ENCODE results near the gene NHP2.

NHP2 gene

GRCh38 chr5:178174456-178174855 lies 20.8 kb upstream of the NHP2 start:
- DNase-seq (ENCODE audit: low spot score): no peak

- DNase-seq (ENCODE audit: low spot score): no peak
These were observed 16.8 kb upstream of the NHP2 start for GRCh38 chr5:178170455-178170854.

DNA sequence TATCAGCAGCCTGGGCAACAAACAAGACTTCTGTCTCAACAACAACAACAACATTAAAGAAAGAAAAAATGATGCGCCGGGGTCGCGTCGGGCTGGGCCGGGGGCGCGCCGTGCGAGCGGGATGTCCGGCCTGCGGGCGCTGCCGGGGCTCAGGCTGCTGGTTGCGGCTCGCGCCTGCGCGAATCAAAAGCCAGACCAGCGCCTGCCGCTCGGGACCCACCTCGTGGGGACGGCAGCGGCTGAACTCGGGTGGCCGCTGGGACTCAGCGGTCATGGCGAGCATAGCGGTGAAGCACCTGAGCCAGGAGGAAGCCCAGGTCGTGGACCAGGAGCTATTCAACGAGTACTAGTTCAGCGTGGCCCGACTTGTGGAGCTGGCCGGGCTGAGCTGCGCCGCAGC lies 11.9 kb upstream of the NHP2 start:
- no peak for DNase-seq (ENCODE audit: low spot score)

- DNase-seq (ENCODE audit: low spot score): peak; percentile 90
These were observed 10.4 kb upstream of the NHP2 start for GRCh38 chr5:178163772-178164735.

DNA sequence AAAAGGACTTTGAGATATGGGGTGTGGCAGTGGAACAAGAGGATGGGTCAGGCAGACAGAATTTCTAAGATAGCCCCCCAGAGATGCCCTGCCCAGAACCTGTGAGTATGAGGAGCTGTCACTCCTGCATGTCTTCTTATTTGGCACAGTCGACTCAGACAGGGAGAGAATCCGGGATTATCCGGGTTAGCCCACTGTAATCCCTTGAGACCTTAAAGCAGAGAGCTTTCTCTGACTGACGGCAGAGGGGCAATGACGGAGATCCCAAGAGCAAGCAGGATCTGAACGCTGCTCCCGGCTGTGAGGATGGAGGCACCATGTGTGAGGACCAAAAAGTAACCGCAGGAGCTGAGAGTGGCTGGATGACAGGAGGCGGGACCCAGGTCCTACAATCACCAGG lies 8.8 kb upstream of the NHP2 start:
- DNase-seq (ENCODE audit: low spot score): no peak

- DNase-seq (ENCODE audit: low spot score): no peak
These were observed 6.5 kb upstream of the NHP2 start for GRCh38 chr5:178160176-178160575.

GRCh38 chr5:178155065-178155464 lies 1.4 kb upstream of the NHP2 start:
- no peak for DNase-seq (ENCODE audit: low spot score)

DNA sequence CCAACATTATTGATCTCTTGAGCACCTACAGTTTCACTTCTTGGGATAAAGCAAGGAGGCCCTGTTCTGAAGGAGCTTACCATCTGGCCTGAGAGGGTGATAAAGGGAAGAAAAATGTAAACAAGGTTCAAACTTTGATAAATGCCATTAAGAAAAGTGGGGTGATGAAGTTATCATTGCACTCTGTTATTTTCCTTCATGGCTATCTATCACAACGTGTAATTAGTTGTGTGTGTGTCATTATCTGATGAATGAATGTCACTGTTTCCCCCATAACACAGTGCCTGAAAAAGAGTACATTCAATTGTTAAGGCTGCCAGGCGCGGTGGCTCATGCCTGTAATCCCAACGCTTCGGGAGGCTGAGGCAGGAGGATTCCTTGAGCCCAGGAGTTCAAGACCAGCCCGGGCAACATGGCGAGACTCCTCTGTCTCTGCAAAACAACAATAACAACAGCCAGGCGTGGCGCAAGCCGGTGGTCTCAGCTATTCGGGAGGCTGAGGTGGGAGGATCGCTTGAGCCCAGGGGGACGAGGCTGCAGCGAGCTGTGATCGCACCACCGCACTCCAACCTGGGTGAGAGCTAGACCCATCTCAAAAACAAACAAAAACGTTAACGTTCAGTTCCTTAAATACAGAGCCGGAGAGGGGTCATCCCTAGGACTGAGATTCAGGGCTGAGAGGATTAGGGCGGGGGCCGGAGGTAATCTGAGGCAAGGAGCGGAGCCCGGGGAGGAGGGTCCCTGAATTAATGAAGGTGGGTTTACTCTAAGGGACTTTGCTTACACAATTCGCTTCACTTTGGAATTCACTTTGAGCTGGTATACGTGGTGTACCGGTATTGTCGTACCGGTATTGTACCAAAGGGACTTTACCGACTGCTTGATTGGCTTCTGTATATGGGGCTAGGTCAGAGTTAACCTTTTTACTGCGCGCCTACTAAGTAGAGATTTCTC lies 917 bp downstream of the NHP2 start:
- DNase-seq (ENCODE audit: low spot score): no peak

- DNase-seq (ENCODE audit: low spot score): no peak
These were observed 2.5 kb downstream of the NHP2 start for GRCh38 chr5:178150977-178151734.

GRCh38 chr5:178149199-178149932 lies 4.3 kb downstream of the NHP2 start:
- DNase-seq (ENCODE audit: low spot score): no peak

- DNase-seq (ENCODE audit: low spot score): no peak
These were observed 6.3 kb downstream of the NHP2 start for GRCh38 chr5:178147406-178147805.

DNA sequence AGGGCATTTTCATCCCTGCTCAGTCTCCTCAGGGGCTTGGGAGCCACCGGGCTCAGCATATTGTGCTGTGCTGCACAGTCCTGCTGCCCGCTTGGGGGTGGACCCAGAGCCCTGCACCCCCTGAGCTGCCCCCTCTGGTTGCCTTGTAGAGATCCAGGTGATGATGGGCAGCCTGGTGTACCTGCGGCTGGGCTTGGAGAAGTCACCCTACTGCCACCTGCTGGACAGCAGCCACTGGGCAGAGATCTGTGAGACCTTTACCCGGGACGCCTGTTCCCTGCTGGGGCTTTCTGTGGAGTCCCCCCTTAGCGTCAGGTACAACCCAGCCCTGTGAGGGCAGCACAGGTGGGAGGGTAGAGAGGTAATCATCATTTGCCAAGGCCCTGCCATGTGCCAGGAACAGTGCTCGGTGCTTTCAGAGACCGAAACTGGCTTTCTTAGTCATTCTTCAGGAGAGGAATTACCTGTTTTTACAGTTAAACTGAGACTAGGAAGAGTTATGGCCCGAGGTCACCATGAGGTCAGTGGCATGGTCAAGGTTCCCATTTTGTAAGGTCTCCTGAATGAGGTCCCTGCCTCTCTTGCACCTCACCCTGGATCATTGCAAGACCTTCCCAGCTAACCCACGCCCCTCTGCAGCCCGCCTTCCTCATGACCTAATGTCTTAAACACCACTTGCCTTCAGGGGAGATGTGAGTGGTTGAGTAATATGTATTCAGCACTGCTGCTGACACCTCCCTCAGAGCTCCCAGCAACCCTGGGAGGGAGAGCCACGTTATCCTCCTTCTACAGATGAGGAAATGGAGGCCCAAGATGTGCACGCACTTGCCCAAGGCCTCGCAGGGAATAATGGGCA lies 7.5 kb downstream of the NHP2 start:
- DNase-seq (ENCODE audit: low spot score): no peak

- peak; percentile 82 for DNase-seq (ENCODE audit: low spot score)
These were observed 9.8 kb downstream of the NHP2 start for GRCh38 chr5:178143901-178144300.

- DNase-seq (ENCODE audit: low spot score): no peak
These were observed 10.4 kb downstream of the NHP2 start for GRCh38 chr5:178143246-178143645.

- no peak for DNase-seq (ENCODE audit: low spot score)
These were observed 11.0 kb downstream of the NHP2 start for GRCh38 chr5:178142642-178143041.

DNA sequence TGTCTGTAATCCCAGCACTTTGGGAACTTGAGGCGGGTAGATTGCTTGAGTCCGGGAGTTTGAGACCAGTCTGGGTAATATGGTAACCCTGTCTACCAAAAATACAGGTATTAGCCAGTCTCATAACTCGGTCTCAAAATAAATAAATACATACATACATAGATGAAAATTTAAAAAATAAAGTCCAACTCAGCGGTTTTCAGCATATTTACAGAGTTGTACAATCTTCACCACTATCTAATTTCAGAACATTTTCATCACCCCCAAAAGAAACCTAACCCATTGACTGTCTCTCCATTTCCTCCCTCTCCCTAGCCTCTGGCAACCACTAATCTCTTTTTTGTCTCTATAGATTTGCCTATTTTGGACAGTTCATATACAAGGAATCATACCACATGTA lies 12.1 kb downstream of the NHP2 start:
- DNase-seq (ENCODE audit: low spot score): no peak

GRCh38 chr5:178137991-178138390 lies 15.7 kb downstream of the NHP2 start:
- DNase-seq (ENCODE audit: low spot score): no peak

DNA sequence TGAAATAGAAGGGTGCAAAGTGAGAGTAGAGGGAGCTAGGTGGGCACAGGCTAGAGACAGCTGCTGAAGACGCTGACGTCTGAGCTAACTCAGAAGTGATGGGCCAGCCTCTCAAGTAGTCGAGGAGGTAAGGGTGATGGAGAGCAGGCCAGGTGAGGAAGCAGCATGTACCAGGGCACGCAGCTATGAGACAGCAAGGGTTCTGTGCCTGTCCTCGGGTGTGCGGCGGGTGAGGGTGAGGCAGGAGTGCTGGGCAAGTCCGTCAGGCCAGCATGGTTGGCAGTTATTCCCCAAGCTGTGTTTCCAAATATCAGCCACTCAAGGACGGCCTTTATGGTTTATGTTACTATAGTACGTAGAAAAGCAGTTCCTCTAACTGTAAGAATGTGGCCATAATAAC lies 16.7 kb downstream of the NHP2 start:
- no peak for DNase-seq (ENCODE audit: low spot score)

DNA sequence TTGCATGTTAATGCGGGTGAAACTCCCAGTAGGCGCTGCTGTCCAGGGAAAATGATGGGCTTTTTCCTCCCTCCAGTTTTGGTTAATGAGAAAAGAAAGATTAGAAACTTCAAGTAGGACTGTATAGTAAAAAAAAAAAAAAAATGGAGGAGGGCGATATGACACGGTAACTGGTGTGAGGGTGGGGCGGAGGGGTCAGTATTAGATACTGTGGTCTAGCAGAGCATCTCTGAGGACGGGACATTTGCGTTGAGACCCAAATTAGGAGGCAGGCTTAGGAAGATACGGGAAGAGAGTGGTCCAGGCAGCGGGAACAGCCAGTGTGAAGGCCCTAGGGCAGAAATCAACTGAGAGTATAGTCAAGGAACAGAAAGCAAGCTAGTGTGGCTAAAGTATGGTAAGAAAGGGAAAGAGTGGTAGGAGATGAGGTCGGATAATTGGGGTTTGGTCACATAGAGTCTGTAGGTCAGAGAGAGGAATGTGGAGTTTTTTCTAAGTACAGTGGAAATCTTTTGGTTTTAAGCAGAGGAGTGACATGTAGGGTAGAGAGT lies 22.2 kb downstream of the NHP2 start:
- DNase-seq (ENCODE audit: low spot score): no peak

All from left forelimb (tissue), 1 donor.